CD4-positive, alpha-beta T cell treated with Interferon alpha-2 for 1 hour (primary cell): ENCODE measurements around the gene LSP1.

Experiments
- DNase-seq, 2 donors: peaks; one replicate each; pipeline ENCODE4 v3.0.0-alpha.2; 2020 to 2022

LSP1 gene

GRCh38 chr11:1851468-1852180, 1.3 kb upstream of the LSP1 start:
- DNase-seq: no peak

GRCh38 chr11:1852271-1852876, 510 bp upstream of the LSP1 start:
- DNase-seq: no peak

- DNase-seq: peak in 1 of 2 donors; percentile 35
These were observed 670 bp downstream of the LSP1 start for GRCh38 chr11:1853376-1854131.

- DNase-seq: no peak
These were observed 1.5 kb downstream of the LSP1 start for GRCh38 chr11:1854132-1854948.

- DNase-seq: no peak
These were observed 2.3 kb downstream of the LSP1 start for GRCh38 chr11:1854949-1855885.

- no peak for DNase-seq
These were observed 3.0 kb downstream of the LSP1 start for GRCh38 chr11:1855886-1856265.

GRCh38 chr11:1856306-1857005, 3.6 kb downstream of the LSP1 start:
- no peak for DNase-seq

- DNase-seq: no peak
These were observed 4.2 kb downstream of the LSP1 start for GRCh38 chr11:1857064-1857463.

- DNase-seq: no peak
These were observed 5.3 kb downstream of the LSP1 start for GRCh38 chr11:1858154-1858553.

- no peak for DNase-seq
These were observed 5.7 kb downstream of the LSP1 start for GRCh38 chr11:1858576-1858975.

GRCh38 chr11:1859004-1859403, 6.1 kb downstream of the LSP1 start:
- DNase-seq: no peak

GRCh38 chr11:1860108-1860507, 7.2 kb downstream of the LSP1 start:
- DNase-seq: no peak

GRCh38 chr11:1861435-1862411, 8.8 kb downstream of the LSP1 start:
- DNase-seq: no peak

- no peak for DNase-seq
These were observed 9.9 kb downstream of the LSP1 start for GRCh38 chr11:1862588-1863351.

- DNase-seq: peak in 1 of 2 donors; percentile 52
These were observed 10.7 kb downstream of the LSP1 start for GRCh38 chr11:1863352-1864216.

- DNase-seq: no peak
These were observed 11.3 kb downstream of the LSP1 start for GRCh38 chr11:1864231-1864630.

GRCh38 chr11:1864831-1865665, 12.2 kb downstream of the LSP1 start:
- no peak for DNase-seq
